Epithelial cell of proximal tubule (primary cell): Measurements from ENCODE around the gene ESPNL. TPM values are rescaled to one million over a fixed set of nuclear protein-coding genes. Genes with fewer than 3 reads are reported as not detected.

ENCODE experiments used
- DNase-seq: peaks from one replicate; pipeline ENCODE4 v3.0.0-alpha.2; 2011; ENCODE audit warnings: low read depth
- H3K4me3 ChIP-seq: 2 replicates; pipeline ENCODE4 v1.5.1; 2011; ENCODE audit warnings: low read depth, mild to moderate bottlenecking, low read length
- CTCF ChIP-seq: conservative IDR thresholded peaks from 2 replicates; pipeline ENCODE4 v1.5.1; 2012; ENCODE audit warnings: low read depth, mild to moderate bottlenecking, low read length
- total RNA-seq: library from RNA; depleted of rRNA; stranded (reverse); fragments of >200 nt; gene quantifications from 2 replicates; pipeline ENCODE4 v1.2.3, GENCODE V29; 2015

The ESPNL gene
- total RNA-seq, 1 donor from 2014 or later: 2.7 TPM

- no peak for DNase-seq
- TF ChIP-seq CTCF: no peak
- no peak overlapping the region for H3K4me3 ChIP-seq
These were observed 956 bp downstream of the ESPNL start for GRCh38 chr2:238100821-238101771.

GRCh38 chr2:238101891-238102841, 2.0 kb downstream of the ESPNL start:
- TF ChIP-seq CTCF: no peak
- DNase-seq: no peak
- H3K4me3 ChIP-seq: no peak overlapping the region

- no peak for DNase-seq
- TF ChIP-seq CTCF: no peak
These were observed 2.7 kb downstream of the ESPNL start for GRCh38 chr2:238102865-238103264.

GRCh38 chr2:238103465-238104225, 3.5 kb downstream of the ESPNL start:
- TF ChIP-seq CTCF: no peak
- no peak overlapping the region for H3K4me3 ChIP-seq

More at GRCh38 chr2:238102865-238103264, 2.7 kb downstream of the ESPNL start:
- no peak overlapping the region for H3K4me3 ChIP-seq

GRCh38 chr2:238104226-238104690, 4.1 kb downstream of the ESPNL start:
- TF ChIP-seq CTCF: no peak
- no peak overlapping the region for H3K4me3 ChIP-seq
- no peak for DNase-seq

More at GRCh38 chr2:238103465-238104225, 3.5 kb downstream of the ESPNL start:
- no peak for DNase-seq

- H3K4me3 ChIP-seq: no peak overlapping the region
- no peak for DNase-seq
- TF ChIP-seq CTCF: no peak
These were observed 4.7 kb downstream of the ESPNL start for GRCh38 chr2:238104691-238105371.
